Type B pancreatic cell (in vitro differentiated cells): Measurements from ENCODE around the gene HERC3. TPM values are rescaled to one million over a fixed set of nuclear protein-coding genes. Genes with fewer than 3 reads are reported as not detected.

ENCODE experiments used
- DNase-seq: peaks from one replicate; pipeline ENCODE4 v3.0.0; 2021; ENCODE audit warnings: mixed read lengths; ENCODE audit not compliant: unreplicated experiment; ENCODE audit errors: extremely low spot score
- H3K27ac Mint-ChIP-seq: 2 replicates; pipeline ENCODE4 v1.8.0; 2021; ENCODE audit warnings: mild to moderate bottlenecking, mixed read lengths
- H3K27me3 Mint-ChIP-seq: 2 replicates; pipeline ENCODE4 v1.8.0; 2021; ENCODE audit warnings: mixed read lengths
- H3K36me3 Mint-ChIP-seq: 2 replicates; pipeline ENCODE4 v1.8.0; 2021; ENCODE audit warnings: mixed read lengths
- H3K4me1 Mint-ChIP-seq: one replicate; pipeline ENCODE4 v1.8.0; 2021; ENCODE audit warnings: mixed read lengths; ENCODE audit not compliant: unreplicated experiment
- H3K4me3 Mint-ChIP-seq: 2 replicates; pipeline ENCODE4 v1.8.0; 2021; ENCODE audit warnings: mild to moderate bottlenecking, mixed read lengths
- H3K9me3 Mint-ChIP-seq: 2 replicates; pipeline ENCODE4 v1.8.0; 2021; ENCODE audit warnings: mixed read lengths
- CTCF ChIP-seq: fragments of 200-600 bp; sonication (generic); conservative IDR thresholded peaks from 2 replicates; pipeline ENCODE4 v1.5.0; 2021; ENCODE audit warnings: antibody characterized with exemption, mild to moderate bottlenecking
- total RNA-seq: library from RNA; stranded (reverse); gene quantifications from 2 replicates; pipeline ENCODE4 v1.2.1, GENCODE V29; 2021; ENCODE audit warnings: low replicate concordance

Gene HERC3
- total RNA-seq, 1 donor from 2014 or later = 14.1 TPM

GRCh38 chr4:88674979-88675378 is 82.7 kb downstream of the HERC3 start:
- no peak for TF ChIP-seq CTCF
- H3K9me3 Mint-ChIP-seq = no peaks in the 10 kb centered on the region
- H3K36me3 Mint-ChIP-seq = peaks cover 13% of the 10 kb centered on the region
- peaks cover 4% of the 10 kb centered on the region for H3K4me1 Mint-ChIP-seq
- H3K27ac Mint-ChIP-seq = no peak overlapping the region
- no peaks in the 10 kb centered on the region for H3K27me3 Mint-ChIP-seq
- no peak for DNase-seq
- no peak overlapping the region for H3K4me3 Mint-ChIP-seq

- Mint-ChIP-seq H3K4me3 (no peak overlapping the region), H3K27me3 (no peaks in the 10 kb centered on the region), H3K36me3 (peaks cover 14% of the 10 kb centered on the region), H3K27ac (no peak overlapping the region), H3K4me1 (peaks cover 4% of the 10 kb centered on the region), H3K9me3 (no peaks in the 10 kb centered on the region)
- no peak for DNase-seq
- TF ChIP-seq CTCF = no peak
These were observed 83.3 kb downstream of the HERC3 start for GRCh38 chr4:88675543-88675942.

- peaks cover 7% of the 10 kb centered on the region for H3K9me3 Mint-ChIP-seq
- DNase-seq = no peak
- no peaks in the 10 kb centered on the region for H3K27me3 Mint-ChIP-seq
- no peak overlapping the region for H3K27ac Mint-ChIP-seq
- peaks cover 27% of the 10 kb centered on the region for H3K36me3 Mint-ChIP-seq
- TF ChIP-seq CTCF = no peak
- no peaks in the 10 kb centered on the region for H3K4me1 Mint-ChIP-seq
- no peak overlapping the region for H3K4me3 Mint-ChIP-seq
These were observed 88.9 kb downstream of the HERC3 start for GRCh38 chr4:88681209-88681608.

GRCh38 chr4:88690355-88690754 is 98.1 kb downstream of the HERC3 start:
- Mint-ChIP-seq H3K9me3 (no peaks in the 10 kb centered on the region), H3K27me3 (no peaks in the 10 kb centered on the region), H3K4me1 (no peaks in the 10 kb centered on the region), H3K27ac (no peak overlapping the region), H3K4me3 (no peak overlapping the region), H3K36me3 (peaks cover 4% of the 10 kb centered on the region)
- DNase-seq = no peak
- TF ChIP-seq CTCF = no peak

GRCh38 chr4:88693792-88694191 is 101.5 kb downstream of the HERC3 start:
- Mint-ChIP-seq H3K9me3 (no peaks in the 10 kb centered on the region), H3K4me3 (no peak overlapping the region), H3K27me3 (no peaks in the 10 kb centered on the region), H3K36me3 (no peaks in the 10 kb centered on the region), H3K27ac (no peak overlapping the region), H3K4me1 (peaks cover 5% of the 10 kb centered on the region)
- no peak for DNase-seq
- TF ChIP-seq CTCF = no peak

GRCh38 chr4:88696630-88697029 is 104.3 kb downstream of the HERC3 start:
- DNase-seq = no peak
- H3K9me3 Mint-ChIP-seq = no peaks in the 10 kb centered on the region
- peaks cover 5% of the 10 kb centered on the region for H3K4me1 Mint-ChIP-seq
- H3K36me3 Mint-ChIP-seq = peaks cover 4% of the 10 kb centered on the region
- H3K27ac Mint-ChIP-seq = peak overlapping the region; percentile 83
- H3K27me3 Mint-ChIP-seq = no peaks in the 10 kb centered on the region
- H3K4me3 Mint-ChIP-seq = peak overlapping the region; percentile 88
- TF ChIP-seq CTCF = no peak
